GM12891 (cell line): ENCODE results near the gene PCBP3.

Experiments used
- DNase-seq: peaks from one replicate; pipeline ENCODE4 v3.0.0; 2011; ENCODE audit warnings: low spot score; ENCODE audit not compliant: insufficient read length
- FAIRE-seq: peaks from 2 replicates; lab custom pipeline; 2011; peaks lifted over from hg19 to GRCh38; lab: Jason Lieb, UNC
- PAX5 ChIP-seq: IDR thresholded peaks from 2 replicates; pipeline ENCODE4 v1.6.1; 2011; ENCODE audit warnings: low read length, moderate library complexity, mild to moderate bottlenecking; ENCODE audit not compliant: insufficient read depth, severe bottlenecking
- POLR2A ChIP-seq: IDR thresholded peaks from 2 replicates; pipeline ENCODE4 v1.6.1; 2011; ENCODE audit warnings: low read depth, low read length, control low read depth
- POLR2AphosphoS5 ChIP-seq: IDR thresholded peaks from 2 replicates; pipeline ENCODE4 v1.6.1; 2011; ENCODE audit warnings: low read depth, low read length, control low read depth
- POU2F2 ChIP-seq: IDR thresholded peaks from 2 replicates; pipeline ENCODE4 v1.6.1; 2011; ENCODE audit warnings: low read depth, mild to moderate bottlenecking, control low read depth, low read length, moderate library complexity
- SPI1 ChIP-seq: IDR thresholded peaks from 2 replicates; pipeline ENCODE4 v1.6.1; 2011; ENCODE audit warnings: low read depth, low read length, control low read depth
- TAF1 ChIP-seq: IDR thresholded peaks from 2 replicates; pipeline ENCODE4 v1.6.1; 2011; ENCODE audit warnings: low read depth, low read length, control low read depth

Gene PCBP3

DNA sequence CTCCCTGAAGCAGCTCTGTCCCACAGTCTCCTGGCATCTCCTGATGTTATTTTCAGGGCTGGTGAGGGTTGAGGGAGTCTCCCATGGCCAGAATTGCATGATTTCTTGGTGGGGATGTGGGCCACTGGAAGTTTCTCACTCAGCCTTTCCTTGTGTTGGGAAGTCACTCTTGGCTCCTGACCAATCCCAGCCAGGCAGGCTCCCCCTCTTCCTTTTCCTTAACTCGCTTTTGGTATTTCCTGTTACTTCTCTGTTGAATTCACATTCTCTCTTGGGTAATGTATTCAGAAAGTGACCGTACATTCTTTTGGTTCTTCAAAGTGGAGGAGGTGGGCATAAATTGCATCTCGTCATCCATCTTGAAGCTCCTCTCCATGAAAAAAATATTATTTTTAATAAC is 135.7 kb downstream of the PCBP3 start:
- TF ChIP-seq POU2F2 = no peak
- no peak for TF ChIP-seq PAX5
- TF ChIP-seq POLR2A = no peak
- TF ChIP-seq TAF1 = no peak

DNA sequence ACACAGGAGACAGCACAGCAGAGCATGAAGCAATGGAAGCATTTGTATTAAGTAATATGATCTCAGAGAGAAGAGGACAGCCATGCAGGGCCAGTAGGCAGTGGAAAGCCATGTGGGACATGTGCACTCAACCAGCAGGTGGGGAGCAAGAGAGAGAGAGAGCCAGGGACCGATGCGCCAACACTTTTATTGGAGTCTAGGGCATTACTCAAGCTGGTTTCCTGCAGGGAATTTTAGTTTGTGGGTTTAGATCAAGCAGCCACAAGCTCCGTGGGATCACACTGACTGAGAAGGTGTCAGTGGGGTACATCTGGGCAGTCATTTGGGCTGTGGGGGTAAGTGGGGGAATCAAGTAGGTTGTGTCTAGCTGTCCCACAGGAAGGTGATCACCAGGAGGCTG is 137.1 kb downstream of the PCBP3 start:
- TF ChIP-seq TAF1 (no peak), POLR2AphosphoS5 (no peak), POLR2A (no peak), POU2F2 (no peak), SPI1 (no peak), PAX5 (no peak)
- FAIRE-seq = no peak
- no peak for DNase-seq

More for the DNA sequence above, 135.7 kb downstream of the PCBP3 start:
- DNase-seq (no peak), FAIRE-seq (no peak)

DNA sequence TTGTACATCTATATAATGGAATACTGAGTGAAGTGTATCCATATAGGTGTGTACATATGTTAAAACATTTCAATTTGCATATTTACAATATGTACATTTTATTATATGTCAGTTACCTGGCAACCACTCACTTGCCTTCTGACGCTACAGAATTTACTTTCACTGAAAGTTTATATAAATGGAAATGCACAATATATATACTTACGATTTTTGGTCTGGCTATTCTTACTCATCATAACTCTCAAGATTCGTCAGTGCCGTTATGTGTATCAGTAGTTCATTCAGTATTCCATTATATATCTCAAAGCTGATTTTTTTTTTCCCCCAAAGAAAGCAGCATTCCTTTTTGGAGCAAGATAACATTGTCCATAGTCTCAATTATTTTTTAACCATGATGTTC is 138.2 kb downstream of the PCBP3 start:
- TF ChIP-seq TAF1 = no peak
- TF ChIP-seq PAX5 = no peak
- no peak for TF ChIP-seq SPI1
- TF ChIP-seq POLR2AphosphoS5 = no peak
- TF ChIP-seq POU2F2 = no peak
- TF ChIP-seq POLR2A = no peak
- FAIRE-seq (no peak), DNase-seq (no peak)

- DNase-seq = no peak
- no peak for FAIRE-seq
- TF ChIP-seq SPI1 = no peak
Observed at GRCh38 chr21:45786660-45787059, 143.1 kb downstream of the PCBP3 start.

DNA sequence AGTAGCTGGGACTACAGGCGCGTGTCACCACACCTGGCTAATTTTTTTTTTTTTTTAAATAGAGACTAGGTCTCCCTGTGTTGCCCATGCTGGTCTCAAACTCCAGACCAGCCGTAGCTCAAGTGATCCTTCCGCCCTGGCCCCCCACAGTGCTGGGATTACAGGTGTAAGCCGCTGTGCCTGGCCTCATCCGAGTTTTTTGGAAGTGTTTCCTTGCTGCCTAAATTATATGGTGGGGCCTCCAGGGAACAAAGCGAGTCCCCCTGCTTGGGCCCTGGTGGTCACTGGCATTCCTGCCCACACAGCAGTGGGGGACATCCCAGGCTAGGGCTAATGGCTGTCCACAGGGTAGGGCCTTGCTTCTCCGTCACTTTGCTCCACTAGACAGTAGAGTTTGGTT is 143.8 kb downstream of the PCBP3 start:
- FAIRE-seq (no peak), DNase-seq (no peak)
- no peak for TF ChIP-seq SPI1
- no peak for TF ChIP-seq POLR2AphosphoS5
- TF ChIP-seq POU2F2 = no peak
- no peak for TF ChIP-seq PAX5
- TF ChIP-seq TAF1 = no peak
- no peak for TF ChIP-seq POLR2A

DNA sequence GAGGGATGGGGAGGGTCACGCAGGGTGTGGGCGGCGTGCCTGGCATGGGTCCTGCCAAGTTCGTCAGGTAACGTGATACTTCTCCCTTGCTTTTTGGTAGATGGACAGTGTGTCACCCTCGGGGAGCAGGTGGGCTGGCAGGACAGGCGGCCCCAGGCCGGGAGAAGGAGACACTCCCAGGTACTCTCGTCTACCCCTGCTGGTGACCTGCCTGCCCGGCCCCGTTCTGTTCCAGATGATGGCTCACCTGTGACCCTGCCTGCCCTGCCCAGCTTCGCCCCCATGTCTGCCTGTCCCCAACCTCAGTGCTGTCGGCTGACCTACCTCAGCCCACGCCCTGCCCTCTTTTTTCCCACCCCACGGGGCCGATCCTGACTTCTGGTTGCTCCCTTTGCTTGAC is 144.7 kb downstream of the PCBP3 start:
- DNase-seq (no peak), FAIRE-seq (no peak)
- TF ChIP-seq SPI1 = no peak
- no peak for TF ChIP-seq POU2F2
- no peak for TF ChIP-seq POLR2A
- TF ChIP-seq TAF1 = no peak
- no peak for TF ChIP-seq POLR2AphosphoS5
- TF ChIP-seq PAX5 = no peak

GRCh38 chr21:45788637-45789506 is 145.3 kb downstream of the PCBP3 start:
- FAIRE-seq = no peak
- DNase-seq = no peak
- TF ChIP-seq PAX5 (no peak), TAF1 (no peak), POU2F2 (no peak), POLR2A (no peak), SPI1 (no peak), POLR2AphosphoS5 (no peak)

- FAIRE-seq (no peak), DNase-seq (no peak)
- TF ChIP-seq SPI1 = no peak
- no peak for TF ChIP-seq POLR2A
- no peak for TF ChIP-seq TAF1
- no peak for TF ChIP-seq PAX5
- TF ChIP-seq POLR2AphosphoS5 = no peak
- no peak for TF ChIP-seq POU2F2
Observed at GRCh38 chr21:45790427-45790826, 146.9 kb downstream of the PCBP3 start.

DNA sequence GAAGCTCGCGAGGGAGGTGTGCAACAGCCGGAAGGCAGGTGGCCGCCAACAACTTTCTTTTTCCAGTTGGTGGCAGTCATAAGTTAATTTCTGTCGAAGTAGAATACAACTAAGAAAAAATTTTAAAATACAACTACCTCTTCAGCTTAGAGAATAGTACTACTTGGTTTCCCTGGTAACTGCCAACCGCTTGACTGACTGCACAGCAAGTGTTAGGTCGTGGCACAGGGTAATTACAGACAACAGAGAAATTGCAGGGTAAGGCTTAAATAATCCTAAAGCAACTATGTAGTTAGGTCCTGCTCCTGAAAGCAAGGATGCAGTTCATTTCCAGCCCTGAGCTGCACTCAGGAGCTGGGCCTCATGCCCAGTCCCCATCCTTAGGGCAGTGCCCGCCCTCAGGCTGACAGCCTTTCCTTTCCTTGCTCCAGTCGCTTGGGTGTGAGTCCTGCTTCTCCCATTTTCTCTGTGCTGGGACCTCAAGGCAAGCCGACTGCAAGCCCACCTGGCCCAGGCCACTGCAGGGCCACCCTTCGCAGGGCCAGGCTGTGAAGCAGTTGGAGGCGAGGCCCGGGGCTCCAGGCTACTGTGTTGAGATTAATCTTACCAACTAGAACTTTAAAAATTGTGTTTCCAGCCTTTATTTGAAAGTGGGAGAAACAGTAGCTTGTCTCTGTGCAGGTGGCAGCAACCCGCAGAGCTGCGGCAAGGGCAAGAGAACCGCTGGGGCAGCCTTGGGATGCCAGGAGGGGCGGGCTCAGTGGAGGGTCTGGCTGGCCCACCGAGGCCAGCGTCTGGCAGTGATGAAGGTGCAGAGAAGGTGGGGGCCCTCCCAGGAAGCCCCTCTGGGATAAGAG is 148.3 kb downstream of the PCBP3 start:
- TF ChIP-seq POLR2AphosphoS5 (no peak), SPI1 (no peak), TAF1 (no peak), POU2F2 (no peak), POLR2A (no peak), PAX5 (no peak)
- DNase-seq (no peak), FAIRE-seq (no peak)

DNA sequence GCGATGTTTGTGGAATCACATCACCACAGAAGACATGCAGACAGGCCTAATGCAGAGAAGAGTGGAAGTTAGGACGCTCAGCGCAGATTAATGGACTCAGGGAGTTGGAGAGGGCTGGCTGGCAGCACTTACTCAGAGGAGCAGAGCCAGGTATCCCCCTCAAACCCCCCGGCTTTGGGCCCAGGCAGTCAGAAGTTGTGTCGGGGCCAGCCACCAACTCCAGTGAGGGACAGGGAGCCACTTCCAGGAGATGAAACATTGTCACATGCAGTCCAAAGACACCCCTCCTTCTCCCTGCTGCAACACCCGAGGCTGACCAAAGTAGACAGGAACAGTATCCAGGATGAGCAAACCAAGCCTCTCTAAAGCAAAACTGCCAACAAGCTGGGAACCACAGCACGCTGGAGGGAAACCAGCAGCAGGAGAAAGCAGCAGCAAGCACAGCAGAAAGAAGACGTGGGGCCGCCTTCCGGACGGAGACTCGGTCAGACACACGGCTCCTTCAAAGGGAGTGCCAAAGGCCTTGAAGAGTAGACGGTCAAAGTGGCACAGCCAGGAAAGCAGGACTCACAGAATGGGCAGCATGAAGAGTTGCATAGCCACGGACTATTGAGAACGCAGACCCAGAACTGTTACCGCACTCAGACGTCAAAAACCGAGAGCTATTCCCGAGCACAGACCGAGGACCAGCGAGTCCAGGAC is 149.3 kb downstream of the PCBP3 start:
- no peak for DNase-seq
- FAIRE-seq = no peak
- no peak for TF ChIP-seq TAF1
- TF ChIP-seq POU2F2 = no peak
- TF ChIP-seq PAX5 = no peak
- no peak for TF ChIP-seq POLR2A
- TF ChIP-seq POLR2AphosphoS5 = no peak
- TF ChIP-seq SPI1 = no peak
